NCI-H526 (cell line): ENCODE measurements around the gene SLC6A20.

Experiments used
- DNase-seq, 2 experiments: peaks; one replicate each; lab custom pipeline; 2025; lab: John Stamatoyannopoulos, UW

Gene SLC6A20

GRCh38 chr3:45778761-45779201 lies 17.6 kb downstream of the SLC6A20 start:
- DNase-seq, result no peak

- no peak for DNase-seq
These were observed 18.5 kb downstream of the SLC6A20 start for GRCh38 chr3:45777746-45778386.

- DNase-seq, result no peak
These were observed 19.1 kb downstream of the SLC6A20 start for GRCh38 chr3:45777111-45777745.

GRCh38 chr3:45776611-45777010 lies 19.7 kb downstream of the SLC6A20 start:
- DNase-seq, result no peak

GRCh38 chr3:45776301-45776595 lies 20.1 kb downstream of the SLC6A20 start:
- DNase-seq, result no peak

- no peak for DNase-seq
These were observed 20.6 kb downstream of the SLC6A20 start for GRCh38 chr3:45775571-45776300.

GRCh38 chr3:45774581-45775521 lies 21.5 kb downstream of the SLC6A20 start:
- no peak for DNase-seq

GRCh38 chr3:45773714-45774449 lies 22.5 kb downstream of the SLC6A20 start:
- DNase-seq, result no peak

GRCh38 chr3:45773072-45773471 lies 23.3 kb downstream of the SLC6A20 start:
- no peak for DNase-seq

GRCh38 chr3:45772341-45773035 lies 23.8 kb downstream of the SLC6A20 start:
- DNase-seq, result no peak

GRCh38 chr3:45771831-45772230 lies 24.5 kb downstream of the SLC6A20 start:
- DNase-seq, result no peak

GRCh38 chr3:45771166-45771775 lies 25.1 kb downstream of the SLC6A20 start:
- no peak for DNase-seq

- peak; percentile 12 to 62 for DNase-seq
These were observed 30.4 kb downstream of the SLC6A20 start for GRCh38 chr3:45765958-45766357.

GRCh38 chr3:45765266-45765851 lies 31.0 kb downstream of the SLC6A20 start:
- DNase-seq, result no peak

GRCh38 chr3:45763303-45763675 lies 33.0 kb downstream of the SLC6A20 start:
- no peak for DNase-seq

- peak in 1 of 2 experiments; percentile 5 for DNase-seq
These were observed 33.6 kb downstream of the SLC6A20 start for GRCh38 chr3:45762647-45763302.

GRCh38 chr3:45761831-45762230 lies 34.5 kb downstream of the SLC6A20 start:
- no peak for DNase-seq

- peak; percentile 28 to 69 for DNase-seq
These were observed 35.2 kb downstream of the SLC6A20 start for GRCh38 chr3:45760878-45761711.

- no peak for DNase-seq
These were observed 36.5 kb downstream of the SLC6A20 start for GRCh38 chr3:45759851-45760250.
